Karpas-422 (cell line): ENCODE measurements around the gene SCN8A. TPM values are rescaled to one million over a fixed set of nuclear protein-coding genes. Genes with fewer than 3 reads are reported as not detected.
"Not testable (repeated sequence)": the region's sequence is repeated elsewhere in the genome, so short reads cannot be mapped to it uniquely, and the experiment has no call there.

Experiments
- DNase-seq: peaks from one replicate; pipeline ENCODE4 v3.0.0-alpha.2; 2015
- H2AFZ ChIP-seq: fragments of 200-600 bp; sonication (generic); 2 replicates; pipeline ENCODE4 v1.6.1; 2014; ENCODE audit warnings: antibody characterized with exemption, low read length, mixed read lengths
- H3K27ac ChIP-seq: fragments of 200-600 bp; sonication (generic); 2 replicates; pipeline ENCODE4 v1.5.1; 2014; ENCODE audit warnings: mild to moderate bottlenecking, low read length, moderate library complexity
- H3K27me3 ChIP-seq: fragments of 200-600 bp; sonication (generic); 2 replicates; pipeline ENCODE4 v1.6.1; 2014; ENCODE audit warnings: low read length, mixed read lengths
- H3K36me3 ChIP-seq: fragments of 200-600 bp; sonication (generic); 2 replicates; pipeline ENCODE4 v1.6.1; 2014; ENCODE audit warnings: low read length, mixed read lengths; ENCODE audit not compliant: insufficient read depth
- H3K4me1 ChIP-seq: fragments of 200-600 bp; sonication (generic); 2 replicates; pipeline ENCODE4 v1.6.1; 2014; ENCODE audit warnings: mild to moderate bottlenecking, low read length, mixed read lengths
- H3K4me2 ChIP-seq: fragments of 200-600 bp; sonication (generic); 2 replicates; pipeline ENCODE4 v1.6.1; 2014; ENCODE audit warnings: low read length, low read depth, mild to moderate bottlenecking; ENCODE audit not compliant: poor library complexity, severe bottlenecking
- H3K4me3 ChIP-seq: fragments of 200-600 bp; sonication (generic); 2 replicates; pipeline ENCODE4 v1.5.1; 2014; ENCODE audit warnings: mild to moderate bottlenecking, antibody characterized with exemption, low read length, mixed read lengths
- H3K79me2 ChIP-seq: fragments of 200-600 bp; sonication (generic); 2 replicates; pipeline ENCODE4 v1.6.1; 2014; ENCODE audit warnings: mild to moderate bottlenecking, low read length, mixed read lengths
- H3K9ac ChIP-seq: fragments of 200-600 bp; sonication (generic); 2 replicates; pipeline ENCODE4 v1.6.0; 2014; ENCODE audit warnings: low read length
- H3K9me2 ChIP-seq: fragments of 200-600 bp; sonication (generic), shearing (Covaris generic); replicated peaks from 2 replicates; pipeline ENCODE4 v1.6.0; 2014; ENCODE audit warnings: mild to moderate bottlenecking, low read length, moderate library complexity; ENCODE audit not compliant: insufficient read depth
- H3K9me3 ChIP-seq: fragments of 300-700, 200-600 bp; sonication (generic); 2 replicates; pipeline ENCODE4 v1.6.1; 2014; ENCODE audit warnings: low read length, mixed read lengths
- H4K20me1 ChIP-seq: fragments of 200-600 bp; sonication (generic); 2 replicates; pipeline ENCODE4 v1.6.1; 2014; ENCODE audit warnings: mild to moderate bottlenecking, antibody characterized with exemption, low read length, low read depth; ENCODE audit not compliant: insufficient read depth
- total RNA-seq: library from RNA; depleted of rRNA; stranded (reverse); fragments of >200 nt; shearing (Covaris generic); gene quantifications from 2 replicates; pipeline ENCODE4 v1.2.3, GENCODE V29; 2014; ENCODE audit warnings: low replicate concordance

Gene SCN8A
- total RNA-seq, 1 experiment from 2014 or later: 0.11 TPM

DNA sequence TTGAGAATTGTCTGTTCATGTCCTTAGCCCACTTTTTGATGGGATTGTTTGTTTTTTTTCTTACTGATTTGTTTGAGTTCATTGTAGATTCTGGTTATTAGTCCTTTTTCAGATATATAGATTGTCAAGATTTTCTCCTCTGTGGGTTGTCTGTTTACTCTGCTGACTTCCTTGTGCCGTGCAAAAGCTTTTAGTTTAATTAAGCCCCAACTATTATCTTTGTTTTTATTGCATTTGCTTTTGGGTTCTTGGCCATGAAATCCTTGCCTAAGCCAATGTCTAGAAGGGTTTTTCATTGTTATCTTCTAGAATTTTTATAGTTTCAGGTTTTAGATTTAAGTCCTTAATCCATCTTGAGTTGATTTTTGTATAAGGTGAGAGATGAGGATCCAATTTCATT lies 14.9 kb downstream of the SCN8A start:
- H3K79me2 ChIP-seq, H3K27ac ChIP-seq, H3K27me3 ChIP-seq, DNase-seq, H3K9me2 ChIP-seq, H4K20me1 ChIP-seq, H3K9me3 ChIP-seq, H3K36me3 ChIP-seq, H3K4me2 ChIP-seq, H3K9ac ChIP-seq, H2AFZ ChIP-seq, H3K4me3 ChIP-seq, H3K4me1 ChIP-seq: not testable (repeated sequence)

DNA sequence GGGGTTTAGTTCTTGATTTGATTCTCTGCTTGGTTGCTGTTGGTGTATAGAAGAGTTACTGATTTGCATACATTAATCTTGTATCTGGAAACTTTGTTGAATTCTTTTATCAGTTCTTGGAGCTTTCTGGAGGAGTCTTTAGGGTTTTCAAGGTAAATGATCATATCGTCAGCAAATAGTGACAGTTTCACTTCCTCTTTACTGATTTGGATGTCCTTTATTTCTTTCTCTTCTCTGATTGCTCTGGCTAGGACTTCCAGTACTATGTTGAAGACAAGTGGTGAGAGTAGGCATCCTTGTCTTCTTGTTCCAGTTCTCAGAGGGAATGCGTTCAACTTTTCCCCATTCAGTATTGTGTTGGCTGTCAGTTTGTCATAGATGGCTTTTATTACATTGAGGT lies 16.2 kb downstream of the SCN8A start:
- not testable (repeated sequence) for DNase-seq, H4K20me1 ChIP-seq, H3K79me2 ChIP-seq, H3K9me2 ChIP-seq, H3K27me3 ChIP-seq, H3K4me3 ChIP-seq, H3K9ac ChIP-seq, H3K4me2 ChIP-seq, H3K4me1 ChIP-seq, H3K9me3 ChIP-seq, H2AFZ ChIP-seq, H3K36me3 ChIP-seq, H3K27ac ChIP-seq

- H3K4me1 ChIP-seq: no peaks in the 10 kb centered on the region
- H4K20me1 ChIP-seq: no peaks in the 10 kb centered on the region
- no peaks in the 10 kb centered on the region for H3K36me3 ChIP-seq
- no peaks in the 10 kb centered on the region for H3K79me2 ChIP-seq
- no peak overlapping the region for H2AFZ ChIP-seq
- no peaks in the 10 kb centered on the region for H3K27me3 ChIP-seq
- no peak overlapping the region for H3K4me2 ChIP-seq
- H3K9me2 ChIP-seq: no peaks in the 10 kb centered on the region
- no peak overlapping the region for H3K9ac ChIP-seq
- DNase-seq: no peak
- H3K27ac ChIP-seq: no peak overlapping the region
- no peaks in the 10 kb centered on the region for H3K9me3 ChIP-seq
- H3K4me3 ChIP-seq: no peak overlapping the region
Measured at GRCh38 chr12:51620448-51620847, 29.4 kb downstream of the SCN8A start.

GRCh38 chr12:51621156-51621922 lies 30.3 kb downstream of the SCN8A start:
- no peaks in the 10 kb centered on the region for H3K9me3 ChIP-seq
- DNase-seq: no peak
- H3K4me1 ChIP-seq: no peaks in the 10 kb centered on the region

GRCh38 chr12:51622564-51622963 lies 31.5 kb downstream of the SCN8A start:
- Histone ChIP-seq H3K27me3 (no peaks in the 10 kb centered on the region), H3K9ac (no peak overlapping the region), H3K27ac (no peak overlapping the region), H3K36me3 (no peaks in the 10 kb centered on the region), H3K9me2 (no peaks in the 10 kb centered on the region), H4K20me1 (no peaks in the 10 kb centered on the region), H3K4me3 (no peak overlapping the region), H3K4me2 (no peak overlapping the region), H3K4me1 (no peaks in the 10 kb centered on the region), H3K79me2 (no peaks in the 10 kb centered on the region), H2AFZ (no peak overlapping the region), H3K9me3 (no peaks in the 10 kb centered on the region)
- no peak for DNase-seq

More at GRCh38 chr12:51621156-51621922, 30.3 kb downstream of the SCN8A start:
- no peaks in the 10 kb centered on the region for H3K79me2 ChIP-seq
- H2AFZ ChIP-seq: no peak overlapping the region
- no peak overlapping the region for H3K4me2 ChIP-seq
- no peaks in the 10 kb centered on the region for H3K27me3 ChIP-seq
- H3K9ac ChIP-seq: no peak overlapping the region
- no peak overlapping the region for H3K27ac ChIP-seq
- H3K4me3 ChIP-seq: no peak overlapping the region
- H3K9me2 ChIP-seq: no peaks in the 10 kb centered on the region
- H3K36me3 ChIP-seq: no peaks in the 10 kb centered on the region
- H4K20me1 ChIP-seq: no peaks in the 10 kb centered on the region

GRCh38 chr12:51625370-51625769 lies 34.3 kb downstream of the SCN8A start:
- H3K9me2 ChIP-seq: no peaks in the 10 kb centered on the region
- H4K20me1 ChIP-seq: no peaks in the 10 kb centered on the region
- no peaks in the 10 kb centered on the region for H3K79me2 ChIP-seq
- no peaks in the 10 kb centered on the region for H3K36me3 ChIP-seq
- no peak overlapping the region for H3K27ac ChIP-seq
- no peak overlapping the region for H2AFZ ChIP-seq
- H3K4me3 ChIP-seq: no peak overlapping the region
- no peak for DNase-seq
- no peaks in the 10 kb centered on the region for H3K9me3 ChIP-seq
- H3K4me2 ChIP-seq: no peak overlapping the region
- H3K9ac ChIP-seq: no peak overlapping the region
- H3K4me1 ChIP-seq: no peaks in the 10 kb centered on the region
- no peaks in the 10 kb centered on the region for H3K27me3 ChIP-seq

- Histone ChIP-seq H3K36me3 (no peaks in the 10 kb centered on the region), H3K4me3 (no peak overlapping the region), H4K20me1 (no peaks in the 10 kb centered on the region), H3K27ac (no peak overlapping the region), H3K4me2 (no peak overlapping the region), H2AFZ (no peak overlapping the region), H3K9me2 (no peaks in the 10 kb centered on the region), H3K9ac (no peak overlapping the region), H3K4me1 (no peaks in the 10 kb centered on the region), H3K9me3 (no peaks in the 10 kb centered on the region), H3K27me3 (no peaks in the 10 kb centered on the region), H3K79me2 (no peaks in the 10 kb centered on the region)
- DNase-seq: no peak
Measured at GRCh38 chr12:51626115-51626514, 35.1 kb downstream of the SCN8A start.

GRCh38 chr12:51626629-51627028 lies 35.6 kb downstream of the SCN8A start:
- Histone ChIP-seq H4K20me1 (no peaks in the 10 kb centered on the region), H2AFZ (no peak overlapping the region), H3K9me2 (no peaks in the 10 kb centered on the region), H3K79me2 (no peaks in the 10 kb centered on the region), H3K27ac (no peak overlapping the region), H3K4me2 (no peak overlapping the region), H3K36me3 (no peaks in the 10 kb centered on the region), H3K9me3 (no peaks in the 10 kb centered on the region), H3K4me3 (no peak overlapping the region), H3K27me3 (no peaks in the 10 kb centered on the region), H3K9ac (no peak overlapping the region), H3K4me1 (no peaks in the 10 kb centered on the region)
- DNase-seq: no peak
